ENCODE results near the gene FLNB. TPM values are rescaled to one million over a fixed set of nuclear protein-coding genes. Genes with fewer than 3 reads are reported as not detected.
A peak's percentile ranks its signal among the peaks of the same experiment; 100 is the strongest.

The FLNB gene
- total RNA-seq, 1 donor from 2014 or later: 521 TPM

- H3K79me2 ChIP-seq (ENCODE audit: insufficient read depth, low read length): no peaks in the 10 kb centered on the region
- H2AFZ ChIP-seq (ENCODE audit: low read depth, low read length): peak overlapping the region; percentile 13
- peaks cover 13% of the 10 kb centered on the region for H3K36me3 ChIP-seq (ENCODE audit: insufficient read depth, low read length)
- peak overlapping the region; percentile 34 for H3K27ac Mint-ChIP-seq (ENCODE audit: unreplicated experiment)
- peaks cover 25% of the 10 kb centered on the region for H3K4me1 Mint-ChIP-seq (ENCODE audit: low read depth, unreplicated experiment)
- H3K27ac ChIP-seq (ENCODE audit: low read depth, low read length): no peak overlapping the region
- H3K9me3 ChIP-seq (ENCODE audit: insufficient read depth, low read depth, low read length): no peaks in the 10 kb centered on the region
- H3K4me2 ChIP-seq (ENCODE audit: low read length): peak overlapping the region; percentile 29
- no peak overlapping the region for H3K4me3 Mint-ChIP-seq (ENCODE audit: unreplicated experiment)
- no peak overlapping the region for H3K4me3 ChIP-seq (ENCODE audit: insufficient read depth, low read depth, low read length)
- no peak for TF ChIP-seq EZH2 (IDR thresholded peaks at IDR 0.05; ENCODE audit: insufficient read depth, low read length)
- TF ChIP-seq, protein P1, sequence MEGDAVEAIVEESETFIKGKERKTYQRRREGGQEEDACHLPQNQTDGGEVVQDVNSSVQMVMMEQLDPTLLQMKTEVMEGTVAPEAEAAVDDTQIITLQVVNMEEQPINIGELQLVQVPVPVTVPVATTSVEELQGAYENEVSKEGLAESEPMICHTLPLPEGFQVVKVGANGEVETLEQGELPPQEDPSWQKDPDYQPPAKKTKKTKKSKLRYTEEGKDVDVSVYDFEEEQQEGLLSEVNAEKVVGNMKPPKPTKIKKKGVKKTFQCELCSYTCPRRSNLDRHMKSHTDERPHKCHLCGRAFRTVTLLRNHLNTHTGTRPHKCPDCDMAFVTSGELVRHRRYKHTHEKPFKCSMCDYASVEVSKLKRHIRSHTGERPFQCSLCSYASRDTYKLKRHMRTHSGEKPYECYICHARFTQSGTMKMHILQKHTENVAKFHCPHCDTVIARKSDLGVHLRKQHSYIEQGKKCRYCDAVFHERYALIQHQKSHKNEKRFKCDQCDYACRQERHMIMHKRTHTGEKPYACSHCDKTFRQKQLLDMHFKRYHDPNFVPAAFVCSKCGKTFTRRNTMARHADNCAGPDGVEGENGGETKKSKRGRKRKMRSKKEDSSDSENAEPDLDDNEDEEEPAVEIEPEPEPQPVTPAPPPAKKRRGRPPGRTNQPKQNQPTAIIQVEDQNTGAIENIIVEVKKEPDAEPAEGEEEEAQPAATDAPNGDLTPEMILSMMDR (IDR thresholded peaks at IDR 0.05; ENCODE audit: insufficient read depth, low read depth, low read length): no peak
- FAIRE-seq (no peak), DNase-seq (ENCODE audit: low read depth) (peak; percentile 46)
- H3K9me3 Mint-ChIP-seq (ENCODE audit: unreplicated experiment): no peaks in the 10 kb centered on the region
- H3K27me3 Mint-ChIP-seq (ENCODE audit: low read depth, unreplicated experiment): no peaks in the 10 kb centered on the region
- no peaks in the 10 kb centered on the region for H3K27me3 ChIP-seq (ENCODE audit: insufficient read depth, low read length)
- peak overlapping the region; percentile 41 for H3K9ac ChIP-seq (ENCODE audit: low read length)
- H4K20me1 ChIP-seq (ENCODE audit: insufficient read depth, low read length): peaks cover 13% of the 10 kb centered on the region
- H3K4me1 ChIP-seq (ENCODE audit: insufficient read depth, low read length): peaks cover 17% of the 10 kb centered on the region
- peaks cover 6% of the 10 kb centered on the region for H3K36me3 Mint-ChIP-seq (ENCODE audit: low read depth, unreplicated experiment)
Measured at GRCh38 chr3:58175437-58176184, 167.4 kb downstream of the FLNB start.

DNA sequence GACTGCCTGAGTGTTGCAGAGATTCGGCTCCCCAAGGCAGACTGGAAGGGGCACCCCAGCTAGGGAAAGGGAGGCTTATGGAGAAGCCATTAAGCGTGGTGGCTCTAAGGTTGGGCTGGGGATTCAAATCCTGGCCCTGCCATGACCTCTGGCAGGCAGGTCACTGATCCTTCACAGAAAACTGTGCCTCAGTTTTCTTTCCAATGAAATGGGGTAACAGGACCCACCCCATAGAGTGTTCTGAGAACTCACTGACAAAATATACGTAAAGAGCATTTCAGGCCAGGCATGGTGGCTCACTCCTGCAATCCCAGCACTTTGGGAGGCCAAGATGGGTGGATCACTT, 167.9 kb downstream of the FLNB start:
- DNase-seq (ENCODE audit: low read depth) (no peak), FAIRE-seq (no peak)
- Mint-ChIP-seq H3K4me1 (ENCODE audit: low read depth, unreplicated experiment) (peaks cover 25% of the 10 kb centered on the region), H3K27ac (ENCODE audit: unreplicated experiment) (peak overlapping the region; percentile 34), H3K27me3 (ENCODE audit: low read depth, unreplicated experiment) (no peaks in the 10 kb centered on the region), H3K36me3 (ENCODE audit: low read depth, unreplicated experiment) (peaks cover 6% of the 10 kb centered on the region), H3K9me3 (ENCODE audit: unreplicated experiment) (no peaks in the 10 kb centered on the region), H3K4me3 (ENCODE audit: unreplicated experiment) (no peak overlapping the region)
- no peak overlapping the region for H3K9ac ChIP-seq (ENCODE audit: low read length)
- no peak overlapping the region for H3K4me3 ChIP-seq (ENCODE audit: insufficient read depth, low read depth, low read length)
- H3K27me3 ChIP-seq (ENCODE audit: insufficient read depth, low read length): no peaks in the 10 kb centered on the region
- peaks cover 17% of the 10 kb centered on the region for H3K4me1 ChIP-seq (ENCODE audit: insufficient read depth, low read length)
- peaks cover 8% of the 10 kb centered on the region for H4K20me1 ChIP-seq (ENCODE audit: insufficient read depth, low read length)
- H3K9me3 ChIP-seq (ENCODE audit: insufficient read depth, low read depth, low read length): no peaks in the 10 kb centered on the region
- TF ChIP-seq EZH2 (IDR thresholded peaks at IDR 0.05; ENCODE audit: insufficient read depth, low read length): no peak
- TF ChIP-seq, protein P1 (IDR thresholded peaks at IDR 0.05; ENCODE audit: insufficient read depth, low read depth, low read length): no peak
- H3K4me2 ChIP-seq (ENCODE audit: low read length): no peak overlapping the region
- H3K27ac ChIP-seq (ENCODE audit: low read depth, low read length): no peak overlapping the region
- no peak overlapping the region for H2AFZ ChIP-seq (ENCODE audit: low read depth, low read length)
- no peaks in the 10 kb centered on the region for H3K79me2 ChIP-seq (ENCODE audit: insufficient read depth, low read length)
- peaks cover 9% of the 10 kb centered on the region for H3K36me3 ChIP-seq (ENCODE audit: insufficient read depth, low read length)

- H3K4me1 Mint-ChIP-seq (ENCODE audit: low read depth, unreplicated experiment): peaks cover 25% of the 10 kb centered on the region
- no peak overlapping the region for H3K4me3 Mint-ChIP-seq (ENCODE audit: unreplicated experiment)
- Histone ChIP-seq H2AFZ (ENCODE audit: low read depth, low read length) (no peak overlapping the region), H3K4me3 (ENCODE audit: insufficient read depth, low read depth, low read length) (no peak overlapping the region), H3K36me3 (ENCODE audit: insufficient read depth, low read length) (peaks cover 3% of the 10 kb centered on the region), H3K9me3 (ENCODE audit: insufficient read depth, low read depth, low read length) (no peaks in the 10 kb centered on the region), H3K4me2 (ENCODE audit: low read length) (peak overlapping the region; percentile 83), H3K79me2 (ENCODE audit: insufficient read depth, low read length) (no peaks in the 10 kb centered on the region), H3K4me1 (ENCODE audit: insufficient read depth, low read length) (peaks cover 17% of the 10 kb centered on the region), H3K9ac (ENCODE audit: low read length) (no peak overlapping the region), H3K27me3 (ENCODE audit: insufficient read depth, low read length) (no peaks in the 10 kb centered on the region), H4K20me1 (ENCODE audit: insufficient read depth, low read length) (no peaks in the 10 kb centered on the region), H3K27ac (ENCODE audit: low read depth, low read length) (no peak overlapping the region)
- H3K9me3 Mint-ChIP-seq (ENCODE audit: unreplicated experiment): no peaks in the 10 kb centered on the region
- no peak overlapping the region for H3K27ac Mint-ChIP-seq (ENCODE audit: unreplicated experiment)
- TF ChIP-seq, protein P1 (IDR thresholded peaks at IDR 0.05; ENCODE audit: insufficient read depth, low read depth, low read length): no peak
- H3K27me3 Mint-ChIP-seq (ENCODE audit: low read depth, unreplicated experiment): peaks cover 3% of the 10 kb centered on the region
- H3K36me3 Mint-ChIP-seq (ENCODE audit: low read depth, unreplicated experiment): peaks cover 4% of the 10 kb centered on the region
- DNase-seq (ENCODE audit: low read depth) (no peak), FAIRE-seq (no peak)
Measured at GRCh38 chr3:58176827-58177489, 168.7 kb downstream of the FLNB start.
